ENCODE data around the gene FBN1. TPM values are rescaled to one million over a fixed set of nuclear protein-coding genes. Genes with fewer than 3 reads are reported as not detected.
A peak's percentile ranks its signal among the peaks of the same experiment; 100 is the strongest.

Gene FBN1
- total and polyA plus RNA-seq, 10 of the 15 experiments (the other 5 are each of a cell fraction or from before 2014, with no cell fraction given) = 2.2 to 15.3 (median 7.0) TPM

- H4K20me1 ChIP-seq (ENCODE audit: control insufficient read depth, insufficient read depth) = no peaks in the 10 kb centered on the region
- no peak overlapping the region for H3K9ac ChIP-seq (ENCODE audit: control insufficient read depth, insufficient read depth, low read length)
- no peak for ATAC-seq
- no peak for FAIRE-seq
- RAD21 ChIA-PET (ENCODE audit: unreplicated experiment) = interaction anchor here (0.9 kb wide), 1 partner anchor 117 kb away, joined by 3 read pairs; no protein-coding TSS in a partner anchor
- SMC1A ChIA-PET (ENCODE audit: uncharacterized antibody, unreplicated experiment) = no interaction called here
- in situ Hi-C loops (cut with MboI) = no loop called here
- 96% methylated on average over 2 of the region's 2 CpGs for WGBS (ENCODE audit: insufficient coverage, insufficient replicate concordance, low lambda C conversion rate, missing lambda C conversion rate)
- BruUV-seq (replicated peaks) = no TSS peak
- POLR2A ChIA-PET = interaction anchor here (0.6 kb wide), 1 partner anchor 102 kb away, joined by 3 read pairs; no protein-coding TSS in a partner anchor
- H3K4me1 ChIP-seq (ENCODE audit: control insufficient read depth, insufficient read depth, low read length) = no peaks in the 10 kb centered on the region
- H3K9me3 ChIP-seq (replicated peaks; ENCODE audit: control insufficient read depth, insufficient read depth, low read length) = no peaks in the 10 kb centered on the region
- CTCF ChIA-PET = interaction anchor here (1.4 kb wide), 1 partner anchor 49 kb away, joined by 3 read pairs; no protein-coding TSS in a partner anchor
- H3K27ac ChIP-seq (ENCODE audit: control insufficient read depth, insufficient read depth) = no peak overlapping the region
- no peak overlapping the region for H2AFZ ChIP-seq (ENCODE audit: control insufficient read depth, low read depth, low read length)
- no peaks in the 10 kb centered on the region for H3K27me3 ChIP-seq (replicated peaks in 1 of 2; ENCODE audit: control insufficient read depth in 2 of 2, insufficient read depth in 2 of 2, low read length in 1 of 2)
- DNase-seq (ENCODE audit: low read depth, low spot score) = no peak
- no peak overlapping the region for H3K4me2 ChIP-seq (ENCODE audit: control insufficient read depth, insufficient read depth)
- TF ChIP-seq EGR1 (IDR thresholded peaks at IDR 0.05; ENCODE audit: borderline replicate concordance in 1 of 2, low read depth in 2 of 2, low read length in 2 of 2) (no peak), RCOR1 (conservative IDR thresholded peaks at IDR 0.05; ENCODE audit: low read depth, low read length) (no peak), POLR2A (IDR thresholded peaks at IDR 0.05; ENCODE audit: low read depth, low read length) (no peak)
- no peaks in the 10 kb centered on the region for H3K79me2 ChIP-seq (ENCODE audit: control insufficient read depth, insufficient read depth, low read length)
- H3K4me3 ChIP-seq = no peak overlapping the region
- intact Hi-C loops (cut with micrococcal nuclease; ENCODE audit: unreplicated experiment) = no loop called here
- H3K36me3 ChIP-seq (ENCODE audit: control insufficient read depth in 2 of 2, insufficient read depth in 2 of 2, low read length in 1 of 2) = peaks cover 0 to 4% of the 10 kb centered on the region in 2 experiments; a peak in 2 of 4 replicates
Observed at GRCh38 chr15:48475600-48476395, 169.7 kb downstream of the FBN1 start.

- Histone ChIP-seq H3K27me3 (replicated peaks in 1 of 2; ENCODE audit: control insufficient read depth in 2 of 2, insufficient read depth in 2 of 2, low read length in 1 of 2) (no peaks in the 10 kb centered on the region), H3K4me3 (no peak overlapping the region), H3K4me2 (ENCODE audit: control insufficient read depth, insufficient read depth) (no peak overlapping the region), H3K9me3 (replicated peaks; ENCODE audit: control insufficient read depth, insufficient read depth, low read length) (no peaks in the 10 kb centered on the region), H3K36me3 (ENCODE audit: control insufficient read depth in 2 of 2, insufficient read depth in 2 of 2, low read length in 1 of 2) (peaks cover 0 to 7% of the 10 kb centered on the region in 2 experiments; a peak in 2 of 4 replicates), H3K27ac (ENCODE audit: control insufficient read depth, insufficient read depth) (no peak overlapping the region), H3K4me1 (ENCODE audit: control insufficient read depth, insufficient read depth, low read length) (no peaks in the 10 kb centered on the region), H2AFZ (ENCODE audit: control insufficient read depth, low read depth, low read length) (no peak overlapping the region), H3K9ac (ENCODE audit: control insufficient read depth, insufficient read depth, low read length) (no peak overlapping the region), H3K79me2 (ENCODE audit: control insufficient read depth, insufficient read depth, low read length) (no peaks in the 10 kb centered on the region), H4K20me1 (ENCODE audit: control insufficient read depth, insufficient read depth) (no peaks in the 10 kb centered on the region)
- peak; percentile 42; the same call in 1 of the 2 replicates for TF ChIP-seq ATF7 (IDR thresholded peaks at IDR 0.05; ENCODE audit: low read depth)
- TF ChIP-seq NR2C2 (IDR thresholded peaks at IDR 0.05; ENCODE audit: borderline replicate concordance, control insufficient read depth, insufficient read length, low read depth) = no peak
- POLR2A ChIA-PET = no interaction called here
- 100% methylated on average over 2 of the region's 2 CpGs for WGBS (ENCODE audit: insufficient coverage, insufficient replicate concordance, low lambda C conversion rate, missing lambda C conversion rate)
- intact Hi-C loops (cut with micrococcal nuclease; ENCODE audit: unreplicated experiment) = no loop called here
- ATAC-seq = no peak
- RAD21 ChIA-PET (ENCODE audit: unreplicated experiment) = no interaction called here
- CTCF ChIA-PET = no interaction called here
- no peak for FAIRE-seq
- no peak for DNase-seq (ENCODE audit: low read depth, low spot score)
- in situ Hi-C loops (cut with MboI) = no loop called here
- no TSS peak for BruUV-seq (replicated peaks)
- SMC1A ChIA-PET (ENCODE audit: uncharacterized antibody, unreplicated experiment) = interaction anchor here (0.7 to 1.4 kb wide), 2 partner anchors 24 to 980 kb away, joined by 3 read pairs; no protein-coding TSS in a partner anchor
Observed at GRCh38 chr15:48473667-48474066, 171.8 kb downstream of the FBN1 start.
